Neural cell (in vitro differentiated cells): ENCODE results near the gene METAP2. TPM values are rescaled to one million over a fixed set of nuclear protein-coding genes. Genes with fewer than 3 reads are reported as not detected.

Experiments
- H2AFZ ChIP-seq: fragments of 200-600, 300-800 bp; sonication (generic), shearing (Covaris generic); 2 replicates; pipeline ENCODE4 v1.6.0; 2014; ENCODE audit warnings: low read depth, mild to moderate bottlenecking, antibody characterized with exemption, low read length, moderate library complexity
- H3F3A ChIP-seq: fragments of 200-600 bp; shearing (Covaris generic); 2 replicates; pipeline ENCODE4 v1.6.1; 2016; ENCODE audit warnings: mild to moderate bottlenecking, moderate library complexity, mixed read lengths, antibody characterized with exemption, low read length; ENCODE audit not compliant: insufficient read depth, poor library complexity, severe bottlenecking
- H3K27ac ChIP-seq: fragments of 200-600, 300-800 bp; sonication (generic), shearing (Covaris generic); 2 replicates; pipeline ENCODE4 v1.5.1; 2014; ENCODE audit warnings: mild to moderate bottlenecking, low read length, moderate library complexity
- H3K27me3 ChIP-seq: fragments of 300-800, 200-600 bp; sonication (generic), shearing (Covaris generic); 2 replicates; pipeline ENCODE4 v1.6.0; 2014; ENCODE audit warnings: mild to moderate bottlenecking, low read depth, low read length, moderate library complexity; ENCODE audit not compliant: insufficient read depth
- H3K36me3 ChIP-seq: fragments of 300-800, 200-600 bp; sonication (generic), shearing (Covaris generic); 2 replicates; pipeline ENCODE4 v1.5.1; 2014; ENCODE audit warnings: mild to moderate bottlenecking, antibody characterized with exemption, low read length, moderate library complexity; ENCODE audit not compliant: insufficient read depth
- H3K4me2 ChIP-seq: fragments of 300-800, 200-600 bp; sonication (generic), shearing (Covaris generic); 2 replicates; pipeline ENCODE4 v1.6.0; 2014; ENCODE audit warnings: mild to moderate bottlenecking, low read length
- H3K4me3 ChIP-seq: fragments of 300-800, 200-600 bp; sonication (generic), shearing (Covaris generic); 2 replicates; pipeline ENCODE4 v1.5.1; 2014; ENCODE audit warnings: mild to moderate bottlenecking, low read length, moderate library complexity
- H3K79me2 ChIP-seq: fragments of 200-600 bp; shearing (Covaris generic); replicated peaks from 2 replicates; pipeline ENCODE4 v1.6.0; 2014; ENCODE audit warnings: mild to moderate bottlenecking, low read length, moderate library complexity; ENCODE audit not compliant: insufficient read depth
- H3K9ac ChIP-seq: fragments of 300-800, 200-600 bp; sonication (generic), shearing (Covaris generic); 2 replicates; pipeline ENCODE4 v1.6.1; 2016; ENCODE audit warnings: mild to moderate bottlenecking, low read length, mixed read lengths
- H3K9me2 ChIP-seq: fragments of 200-600 bp; shearing (Covaris generic); 2 replicates; pipeline ENCODE4 v1.6.1; 2016; ENCODE audit warnings: mild to moderate bottlenecking, low read length, mixed read lengths; ENCODE audit not compliant: insufficient read depth
- H3K9me3 ChIP-seq: fragments of 200-600, 300-800 bp; sonication (generic), shearing (Covaris generic); 2 replicates; pipeline ENCODE4 v1.6.1; 2016; ENCODE audit warnings: mild to moderate bottlenecking, mixed run types, low read length, moderate library complexity, mixed read lengths
- H4K20me1 ChIP-seq: fragments of 200-600 bp; shearing (Covaris generic); 2 replicates; pipeline ENCODE4 v1.6.1; 2016; ENCODE audit warnings: mild to moderate bottlenecking, mixed run types; ENCODE audit not compliant: insufficient read depth
- CTCF ChIP-seq: fragments of 450-650 bp; IDR thresholded peaks from 2 replicates; pipeline ENCODE4 v1.5.1; 2014; ENCODE audit warnings: antibody characterized with exemption, mild to moderate bottlenecking, moderate library complexity; ENCODE audit not compliant: poor library complexity, severe bottlenecking
- EP300 ChIP-seq: fragments of 450-650 bp; conservative IDR thresholded peaks from 2 replicates; pipeline ENCODE4 v1.6.1; 2014; ENCODE audit warnings: antibody characterized with exemption, mild to moderate bottlenecking, moderate library complexity; ENCODE audit not compliant: poor library complexity, severe bottlenecking
- EZH2 ChIP-seq: fragments of 200-600, 300-800 bp; shearing (Covaris generic), sonication (generic); IDR thresholded peaks from 2 replicates; pipeline ENCODE4 v1.6.1; 2014; ENCODE audit warnings: antibody characterized with exemption, low read length, borderline replicate concordance, mild to moderate bottlenecking; ENCODE audit not compliant: insufficient read depth, poor library complexity, severe bottlenecking
- MXI1 ChIP-seq: fragments of 450-650 bp; conservative IDR thresholded peaks from 2 replicates; pipeline ENCODE4 v1.6.1; 2014; ENCODE audit warnings: antibody characterized with exemption, mild to moderate bottlenecking; ENCODE audit not compliant: poor library complexity, severe bottlenecking
- POLR2AphosphoS5 ChIP-seq: IDR thresholded peaks from 2 replicates; pipeline ENCODE4 v1.6.1; 2012
- RAD21 ChIP-seq: fragments of 450-650 bp; conservative IDR thresholded peaks from 2 replicates; pipeline ENCODE4 v1.6.1; 2014; ENCODE audit warnings: antibody characterized with exemption, mild to moderate bottlenecking, moderate library complexity
- REST ChIP-seq: IDR thresholded peaks from 2 replicates; pipeline ENCODE4 v1.6.1; 2012; ENCODE audit warnings: borderline replicate concordance
- SMC3 ChIP-seq: fragments of 450-650 bp; conservative IDR thresholded peaks from 2 replicates; pipeline ENCODE4 v1.6.1; 2014; ENCODE audit warnings: antibody characterized with exemption, mild to moderate bottlenecking, moderate library complexity; ENCODE audit not compliant: poor library complexity
- TAF1 ChIP-seq: IDR thresholded peaks from 2 replicates; pipeline ENCODE4 v1.6.1; 2012; ENCODE audit warnings: low read depth
- polyA plus RNA-seq: library from polyadenylated mRNA; depleted of rRNA; stranded (reverse); fragments of >200 nt; gene quantifications from 2 replicates; pipeline ENCODE4 v1.2.3, GENCODE V29; 2014

METAP2 gene
- polyA plus RNA-seq, 1 donor from 2014 or later, result 78.0 TPM

- TF ChIP-seq RAD21, result no peak
- no peak for TF ChIP-seq MXI1
- no peak for TF ChIP-seq CTCF
- TF ChIP-seq REST, result no peak
- TF ChIP-seq TAF1, result no peak
- TF ChIP-seq EP300, result no peak
- no peak for TF ChIP-seq SMC3
- no peak for TF ChIP-seq POLR2AphosphoS5
- TF ChIP-seq EZH2, result no peak
- H3K27me3 ChIP-seq, result no peaks in the 10 kb centered on the region
- H3K9me2 ChIP-seq, result no peaks in the 10 kb centered on the region
- H3K36me3 ChIP-seq, result no peaks in the 10 kb centered on the region
- no peaks in the 10 kb centered on the region for H3F3A ChIP-seq
- no peak overlapping the region for H3K9ac ChIP-seq
- H3K79me2 ChIP-seq, result no peaks in the 10 kb centered on the region
- no peak overlapping the region for H3K27ac ChIP-seq
- no peaks in the 10 kb centered on the region for H3K9me3 ChIP-seq
- no peaks in the 10 kb centered on the region for H4K20me1 ChIP-seq
- no peak overlapping the region for H3K4me3 ChIP-seq
- H3K4me2 ChIP-seq, result no peak overlapping the region
- H2AFZ ChIP-seq, result no peak overlapping the region
Observed at GRCh38 chr12:95435355-95435754, 38.6 kb upstream of the METAP2 start.

- no peaks in the 10 kb centered on the region for H3K36me3 ChIP-seq
- H3K9ac ChIP-seq, result no peak overlapping the region
- no peaks in the 10 kb centered on the region for H3K79me2 ChIP-seq
- H3K27ac ChIP-seq, result no peak overlapping the region
- TF ChIP-seq TAF1 (no peak), POLR2AphosphoS5 (no peak), EP300 (no peak), REST (no peak), SMC3 (no peak), MXI1 (no peak)
- no peak overlapping the region for H3K4me3 ChIP-seq
- no peak overlapping the region for H2AFZ ChIP-seq
- H3K4me2 ChIP-seq, result no peak overlapping the region
- H3F3A ChIP-seq, result no peaks in the 10 kb centered on the region
- H4K20me1 ChIP-seq, result no peaks in the 10 kb centered on the region
- no peaks in the 10 kb centered on the region for H3K9me2 ChIP-seq
- no peaks in the 10 kb centered on the region for H3K27me3 ChIP-seq
- no peaks in the 10 kb centered on the region for H3K9me3 ChIP-seq
Observed at GRCh38 chr12:95437565-95437964, 36.4 kb upstream of the METAP2 start.
